ENCODE data around the gene TEX22.

DNA sequence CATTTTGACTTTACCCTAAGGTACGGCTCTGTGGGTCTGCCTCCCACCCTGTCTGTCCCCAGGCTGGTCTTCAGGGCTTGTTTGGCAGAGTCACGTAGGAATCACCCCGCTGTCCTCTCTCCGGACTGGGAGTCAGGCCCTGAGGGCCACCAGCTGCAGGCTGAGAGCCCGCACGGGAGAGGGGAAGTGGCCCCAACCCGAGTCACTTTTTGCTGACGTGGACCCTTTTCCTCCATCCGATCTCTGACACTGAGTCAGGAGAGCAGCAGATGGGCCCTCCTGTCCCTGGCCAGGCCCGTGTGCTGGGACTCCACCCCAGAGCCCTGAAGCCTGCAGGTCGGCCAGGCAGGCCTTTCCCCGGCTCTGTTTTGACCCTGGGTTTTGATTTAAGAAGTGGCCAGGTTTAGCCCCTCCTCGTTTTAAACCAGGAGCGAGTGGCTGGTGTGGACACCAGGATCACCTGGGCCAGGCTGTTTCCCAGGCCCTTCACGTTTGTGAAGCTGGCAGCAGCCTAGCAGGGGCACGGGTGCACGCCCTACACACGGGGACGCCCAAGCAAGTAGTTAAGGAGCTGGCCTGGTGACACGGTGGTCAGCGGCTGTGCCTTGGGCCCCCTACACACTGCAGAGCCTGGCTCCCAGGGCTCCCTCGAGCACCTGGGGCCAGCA is 12.5 kb upstream of the TEX22 start:
- no peak for TF ChIP-seq SUZ12 (IDR thresholded peaks at IDR 0.05)
- TF ChIP-seq NFRKB (IDR thresholded peaks at IDR 0.05) = no peak
- TF ChIP-seq FOXM1 (IDR thresholded peaks at IDR 0.05; ENCODE audit: borderline replicate concordance) = no peak
- TF ChIP-seq TARDBP (IDR thresholded peaks at IDR 0.05) = no peak
- TF ChIP-seq HDGF (IDR thresholded peaks at IDR 0.05; ENCODE audit: borderline replicate concordance) = no peak
- TF ChIP-seq ZNF384 (IDR thresholded peaks at IDR 0.05) = no peak
- no peak for TF ChIP-seq SP1 (IDR thresholded peaks at IDR 0.05)
- TF ChIP-seq FOXK2 (IDR thresholded peaks at IDR 0.05) = no peak
- no peak for TF ChIP-seq BHLHE40 (IDR thresholded peaks at IDR 0.05; ENCODE audit: borderline replicate concordance)
- no peak for TF ChIP-seq LEF1 (IDR thresholded peaks at IDR 0.05; ENCODE audit: borderline replicate concordance)
- no peak for TF ChIP-seq ARNT (IDR thresholded peaks at IDR 0.05)
